ENCODE results near the gene GMDS. TPM values are rescaled to one million over a fixed set of nuclear protein-coding genes. Genes with fewer than 3 reads are reported as not detected.

The GMDS gene
- total RNA-seq, 1 experiment from 2014 or later = 27.6 TPM

GRCh38 chr6:2134554-2134953 is 110.9 kb downstream of the GMDS start:
- no peaks in the 10 kb centered on the region for H3K9me3 Mint-ChIP-seq
- Histone ChIP-seq H4K5ac (ENCODE audit: insufficient read length, low read depth, low read length) (no peak overlapping the region), H3K56ac (ENCODE audit: insufficient read length, low read depth, low read length) (no peak overlapping the region), H4K20me1 (ENCODE audit: control insufficient read depth, insufficient read depth, insufficient read length) (no peaks in the 10 kb centered on the region), H4K91ac (ENCODE audit: insufficient read length, low read depth, low read length) (no peak overlapping the region), H4K8ac (replicated peaks; ENCODE audit: insufficient read length, low read depth, low read length) (no peak overlapping the region), H3K23ac (ENCODE audit: insufficient read length, low read depth, low read length) (no peak overlapping the region), H3K79me2 (ENCODE audit: insufficient read depth, low read length) (no peaks in the 10 kb centered on the region), H2BK5ac (ENCODE audit: insufficient read length, low read length) (no peak overlapping the region), H3K4me2 (ENCODE audit: insufficient read depth, insufficient read length, low read length) (no peak overlapping the region), H2BK12ac (ENCODE audit: insufficient read length, low read depth, low read length) (no peak overlapping the region), H2BK20ac (ENCODE audit: low read depth, low read length, poor library complexity, severe bottlenecking) (no peak overlapping the region), H2BK15ac (ENCODE audit: low read depth, low read length) (no peak overlapping the region), H2BK120ac (ENCODE audit: low read depth, low read length, poor library complexity, severe bottlenecking) (no peak overlapping the region), H2AFZ (ENCODE audit: low read length) (no peak overlapping the region), H3K9ac (ENCODE audit: extremely low read depth, insufficient read length, low read length) (no peak overlapping the region), H3K9me3 (ENCODE audit: control insufficient read depth, low read depth, low read length) (no peaks in the 10 kb centered on the region), H3K18ac (ENCODE audit: insufficient read length, low read depth, low read length) (no peak overlapping the region), H3K4ac (ENCODE audit: low read depth, low read length) (no peak overlapping the region), H3K79me1 (ENCODE audit: insufficient read depth, low read depth, low read length, poor library complexity, severe bottlenecking) (no peaks in the 10 kb centered on the region), H2AK5ac (ENCODE audit: insufficient read length, low read length) (no peak overlapping the region), H3T11ph (ENCODE audit: low read length) (no peak overlapping the region), H3K14ac (ENCODE audit: insufficient read depth, low read length) (no peak overlapping the region), H3K27me3 (ENCODE audit: insufficient read depth, low read length) (no peaks in the 10 kb centered on the region), H3K23me2 (ENCODE audit: insufficient read length, low read depth, low read length, poor library complexity, severe bottlenecking) (no peaks in the 10 kb centered on the region), H3K27ac (ENCODE audit: insufficient read length, low read depth, low read length) (no peak overlapping the region), H3K4me1 (ENCODE audit: insufficient read depth, low read length) (peaks cover 2% of the 10 kb centered on the region; the same call in 1 of the 2 replicates)
- no peaks in the 10 kb centered on the region for H3K36me3 Mint-ChIP-seq (ENCODE audit: insufficient read depth in 1 of 3, low read depth in 3 of 3)
- no peak for DNase-seq
- H3K4me3 Mint-ChIP-seq = no peak overlapping the region
- no peaks in the 10 kb centered on the region for H3K27me3 Mint-ChIP-seq (ENCODE audit: low read depth)
- no peak for TF ChIP-seq CTCF (conservative IDR thresholded peaks at IDR 0.05)
- peaks cover 18% of the 10 kb centered on the region in 2 experiments for H3K4me1 Mint-ChIP-seq
- H3K27ac Mint-ChIP-seq = no peak overlapping the region
